Stimulated activated CD8-positive, alpha-beta memory T cell treated with anti-CD3 and anti-CD28 coated beads, Interleukin-2, amount 100 ng/mL, for 48 hours (primary cell): ENCODE results near the gene CRACDL.
"Not testable (repeated sequence)": the region's sequence is repeated elsewhere in the genome, so short reads cannot be mapped to it uniquely, and the experiment has no call there.

Experiments
- DNase-seq, 2 donors: peaks; one replicate each; pipeline ENCODE4 v3.0.0-alpha.2; 2020; ENCODE audit warnings: low read depth in 2 of 2

Gene CRACDL

GRCh38 chr2:98776136-98776535, 159.9 kb downstream of the CRACDL start:
- DNase-seq, result no peak

- no peak for DNase-seq
These were observed 160.7 kb downstream of the CRACDL start for GRCh38 chr2:98775146-98775986.

- no peak for DNase-seq
These were observed 162.1 kb downstream of the CRACDL start for GRCh38 chr2:98773907-98774306.

- no peak for DNase-seq
These were observed 162.9 kb downstream of the CRACDL start for GRCh38 chr2:98773169-98773568.

GRCh38 chr2:98772536-98772935, 163.5 kb downstream of the CRACDL start:
- no peak for DNase-seq

GRCh38 chr2:98771721-98772524, 164.1 kb downstream of the CRACDL start:
- DNase-seq, result peak in 1 of 2 donors; percentile 36

- DNase-seq, result no peak
These were observed 164.8 kb downstream of the CRACDL start for GRCh38 chr2:98771264-98771663.

- no peak for DNase-seq
These were observed 166.2 kb downstream of the CRACDL start for GRCh38 chr2:98769784-98770183.

- DNase-seq, result no peak
These were observed 166.9 kb downstream of the CRACDL start for GRCh38 chr2:98769114-98769476.

GRCh38 chr2:98768384-98769113, 167.5 kb downstream of the CRACDL start:
- DNase-seq, result no peak

- DNase-seq, result no peak
These were observed 171.5 kb downstream of the CRACDL start for GRCh38 chr2:98764499-98764898.

GRCh38 chr2:98763209-98763951, 172.6 kb downstream of the CRACDL start:
- DNase-seq, result no peak

- DNase-seq, result no peak
These were observed 174.1 kb downstream of the CRACDL start for GRCh38 chr2:98761909-98762308.

- DNase-seq, result peak; percentile 36 to 60
These were observed 174.7 kb downstream of the CRACDL start for GRCh38 chr2:98761267-98761781.

- DNase-seq, result no peak
These were observed 176.0 kb downstream of the CRACDL start for GRCh38 chr2:98759827-98760625.

- no peak for DNase-seq
These were observed 176.7 kb downstream of the CRACDL start for GRCh38 chr2:98759338-98759737.

- DNase-seq, result no peak
These were observed 178.1 kb downstream of the CRACDL start for GRCh38 chr2:98757904-98758421.

- DNase-seq, result no peak
These were observed 182.2 kb downstream of the CRACDL start for GRCh38 chr2:98753801-98754200.

GRCh38 chr2:98752711-98753110, 183.3 kb downstream of the CRACDL start:
- DNase-seq, result not testable (repeated sequence)

- DNase-seq, result no peak
These were observed 184.3 kb downstream of the CRACDL start for GRCh38 chr2:98751748-98752147.
